GM12878 (cell line): ENCODE data around the gene RBPMS2.

ENCODE experiments used
- ATF3 ChIP-seq: IDR thresholded peaks from 2 replicates; pipeline ENCODE4 v1.6.1; 2011; ENCODE audit warnings: low read depth, mild to moderate bottlenecking, low read length, moderate library complexity, borderline replicate concordance; ENCODE audit errors: extremely low read depth
- ATF7 ChIP-seq: fragments of 450-650 bp; IDR thresholded peaks from 2 replicates; pipeline ENCODE4 v1.6.1; 2016; ENCODE audit warnings: low read depth, mild to moderate bottlenecking
- CBX3 ChIP-seq: fragments of 200-600 bp; sonication (generic); IDR thresholded peaks from 2 replicates; pipeline ENCODE4 v1.6.1; 2016; ENCODE audit warnings: low read depth, borderline replicate concordance
- CTCF ChIP-seq, 3 experiments: IDR thresholded peaks in 2 of 3; conservative IDR thresholded peaks in 1 of 3; 2 replicates each; pipeline ENCODE4 v1.5.1; 2011; ENCODE audit warnings: low read depth in 3 of 3, low read length in 3 of 3, mild to moderate bottlenecking in 3 of 3, control low read depth in 2 of 3, moderate library complexity in 2 of 3, inconsistent platforms in 1 of 3, mixed read lengths in 1 of 3; ENCODE audit not compliant: control insufficient read depth in 2 of 3, insufficient read depth in 1 of 3; ENCODE audit errors: extremely low read depth in 1 of 3
- EGR1 ChIP-seq, 2 experiments: IDR thresholded peaks; 1 replicate in 1 of 2; 2 replicates in 1 of 2; pipeline ENCODE4 v1.6.1; 2011 to 2012; ENCODE audit warnings: low read depth in 2 of 2, low read length in 2 of 2, borderline replicate concordance in 1 of 2, mild to moderate bottlenecking in 1 of 2, moderate library complexity in 1 of 2
- FOXK2 ChIP-seq: fragments of 450-650 bp; IDR thresholded peaks from 2 replicates; pipeline ENCODE4 v1.6.1; 2017; ENCODE audit warnings: mild to moderate bottlenecking, moderate library complexity
- HDAC2 ChIP-seq: fragments of 200-600 bp; sonication (generic); IDR thresholded peaks from 2 replicates; pipeline ENCODE4 v1.6.1; 2017
- JUND ChIP-seq: IDR thresholded peaks from 2 replicates; pipeline ENCODE4 v1.6.1; 2012; ENCODE audit warnings: low read depth, mild to moderate bottlenecking, low read length, improper control_type of control experiment, moderate library complexity
- MXI1 ChIP-seq: fragments of 150-350 bp; IDR thresholded peaks from 2 replicates; pipeline ENCODE4 v1.6.1; 2011; ENCODE audit warnings: low read depth, mild to moderate bottlenecking, inconsistent platforms, low read length, improper control_type of control experiment
- POLR2A ChIP-seq: IDR thresholded peaks from 2 replicates; pipeline ENCODE4 v1.6.1; 2011; ENCODE audit warnings: low read depth, mild to moderate bottlenecking, low read length
- POLR2AphosphoS5 ChIP-seq: IDR thresholded peaks from 2 replicates; pipeline ENCODE4 v1.6.1; 2011; ENCODE audit warnings: mild to moderate bottlenecking, low read length, inconsistent platforms
- RELA ChIP-seq: fragments of 450-650 bp; IDR thresholded peaks from 2 replicates; pipeline ENCODE4 v1.8.0; 2014; ENCODE audit warnings: borderline replicate concordance; ENCODE audit not compliant: partially characterized antibody
- REST ChIP-seq: IDR thresholded peaks from 2 replicates; pipeline ENCODE4 v1.6.1; 2012; ENCODE audit warnings: mild to moderate bottlenecking, low read depth, low read length
- RFX5 ChIP-seq: IDR thresholded peaks from 2 replicates; pipeline ENCODE4 v1.6.1; 2011; ENCODE audit warnings: low read depth, low read length, improper control_type of control experiment

GRCh38 chr15:64808785-64809453, 33.5 kb upstream of the RBPMS2 start:
- TF ChIP-seq REST = no peak
- TF ChIP-seq JUND = no peak
- TF ChIP-seq EGR1 (IDR thresholded peaks at IDR 0.05; ENCODE audit: borderline replicate concordance in 1 of 2, low read depth in 2 of 2, low read length in 2 of 2) = no peak
- TF ChIP-seq POLR2A = no peak
- no peak for TF ChIP-seq ATF3
- TF ChIP-seq CTCF (IDR thresholded peaks at IDR 0.05 in 2 of 3, conservative IDR thresholded peaks at IDR 0.05 in 1 of 3; ENCODE audit: control insufficient read depth in 2 of 3, extremely low read depth in 1 of 3, insufficient read depth in 1 of 3, low read depth in 3 of 3, low read length in 3 of 3) = no peak
- TF ChIP-seq CBX3 = no peak
- TF ChIP-seq MXI1 = no peak
- no peak for TF ChIP-seq RELA
- TF ChIP-seq RFX5 = no peak
- no peak for TF ChIP-seq ATF7
- TF ChIP-seq FOXK2 = no peak
- no peak for TF ChIP-seq POLR2AphosphoS5
- no peak for TF ChIP-seq HDAC2
